Trophoblast cell (in vitro differentiated cells and primary cell): ENCODE data around the gene UMPS.
A peak's percentile ranks its signal among the peaks of the same experiment; 100 is the strongest.

Experiments
- DNase-seq, 2 donors: peaks; one replicate each; pipeline ENCODE4 v3.0.0-alpha.2; 2016
- H2AFZ ChIP-seq: 2 replicates; pipeline ENCODE4 v1.6.1; 2013; ENCODE audit warnings: low read length, moderate library complexity, mild to moderate bottlenecking; ENCODE audit not compliant: insufficient read depth, poor library complexity
- H2AK5ac ChIP-seq: 2 replicates; pipeline ENCODE4 v1.6.1; 2013; ENCODE audit warnings: mild to moderate bottlenecking, low read length
- H2BK120ac ChIP-seq: 2 replicates; pipeline ENCODE4 v1.6.1; 2013; ENCODE audit warnings: low read length, mild to moderate bottlenecking, moderate library complexity; ENCODE audit not compliant: insufficient read depth, poor library complexity
- H2BK12ac ChIP-seq: 2 replicates; pipeline ENCODE4 v1.6.1; 2013; ENCODE audit warnings: mild to moderate bottlenecking, low read length, moderate library complexity
- H2BK5ac ChIP-seq: 2 replicates; pipeline ENCODE4 v1.6.1; 2013; ENCODE audit warnings: low read length, low read depth, moderate library complexity, mild to moderate bottlenecking; ENCODE audit not compliant: poor library complexity
- H3K14ac ChIP-seq: 2 replicates; pipeline ENCODE4 v1.6.1; 2013; ENCODE audit warnings: mild to moderate bottlenecking, low read length
- H3K18ac ChIP-seq: 2 replicates; pipeline ENCODE4 v1.6.1; 2013; ENCODE audit warnings: mild to moderate bottlenecking, low read length
- H3K23ac ChIP-seq: 2 replicates; pipeline ENCODE4 v1.6.1; 2013; ENCODE audit warnings: low read length
- H3K27ac ChIP-seq: 2 replicates; pipeline ENCODE4 v1.5.1; 2013; ENCODE audit warnings: low read depth, mild to moderate bottlenecking, inconsistent platforms, low read length, moderate library complexity
- H3K27me3 ChIP-seq: 2 replicates; pipeline ENCODE4 v1.6.1; 2013; ENCODE audit warnings: inconsistent platforms, mild to moderate bottlenecking, low read length, moderate library complexity; ENCODE audit not compliant: insufficient read depth
- H3K36me3 ChIP-seq, 2 experiments: 1 replicate in 1 of 2; 2 replicates in 1 of 2; pipeline ENCODE4 v1.6.1; 2013; ENCODE audit warnings: low read length in 2 of 2, mild to moderate bottlenecking in 2 of 2, moderate library complexity in 1 of 2; ENCODE audit not compliant: insufficient read depth in 2 of 2, control insufficient read depth in 1 of 2
- H3K4ac ChIP-seq: 2 replicates; pipeline ENCODE4 v1.6.1; 2013; ENCODE audit warnings: low read depth, mild to moderate bottlenecking, low read length, moderate library complexity
- H3K4me1 ChIP-seq, 2 experiments: 1 replicate in 1 of 2; 2 replicates in 1 of 2; pipeline ENCODE4 v1.6.1; 2013; ENCODE audit warnings: low read length in 2 of 2, mild to moderate bottlenecking in 2 of 2, moderate library complexity in 1 of 2; ENCODE audit not compliant: insufficient read depth in 2 of 2, control insufficient read depth in 1 of 2
- H3K4me2 ChIP-seq: 2 replicates; pipeline ENCODE4 v1.6.1; 2013; ENCODE audit warnings: inconsistent platforms, mild to moderate bottlenecking, low read length, moderate library complexity
- H3K4me3 ChIP-seq: 2 replicates; pipeline ENCODE4 v1.5.1; 2013; ENCODE audit warnings: mild to moderate bottlenecking, low read depth, low read length, inconsistent platforms
- H3K79me1 ChIP-seq: one replicate; pipeline ENCODE4 v1.6.1; 2013; ENCODE audit warnings: low read length
- H3K79me2 ChIP-seq: 2 replicates; pipeline ENCODE4 v1.6.1; 2013; ENCODE audit warnings: low read length, mild to moderate bottlenecking; ENCODE audit not compliant: control insufficient read depth, insufficient read depth, poor library complexity
- H3K9ac ChIP-seq: 2 replicates; pipeline ENCODE4 v1.6.1; 2013; ENCODE audit warnings: mild to moderate bottlenecking, low read length
- H3K9me3 ChIP-seq: 2 replicates; pipeline ENCODE4 v1.6.1; 2013; ENCODE audit warnings: low read depth, mild to moderate bottlenecking, control low read depth, inconsistent platforms, low read length; ENCODE audit not compliant: insufficient read depth
- H4K12ac ChIP-seq: 2 replicates; pipeline ENCODE4 v1.6.1; 2013; ENCODE audit warnings: low read depth, mild to moderate bottlenecking, low read length, moderate library complexity
- H4K8ac ChIP-seq: 2 replicates; pipeline ENCODE4 v1.6.1; 2013; ENCODE audit warnings: low read depth, mild to moderate bottlenecking, low read length, moderate library complexity
- H4K91ac ChIP-seq: one replicate; pipeline ENCODE4 v1.6.1; 2013; ENCODE audit warnings: low read depth, mild to moderate bottlenecking, low read length, moderate library complexity
- WGBS: extraction: QIAGEN DNeasy Blood & Tissue Kit; methylation state at CpG from one replicate; pipeline ENCODE4 v1.1.7; 2013; ENCODE audit warnings: missing lambda C conversion rate; ENCODE audit not compliant: insufficient read length, insufficient coverage; ENCODE audit errors: extremely low coverage; 5-methylcytosine and 5-hydroxymethylcytosine counted together

The UMPS gene

GRCh38 chr3:124773351-124774326 is 43.4 kb downstream of the UMPS start:
- peak overlapping the region; percentile 97 for H4K91ac ChIP-seq
- no peak overlapping the region for H3K4me3 ChIP-seq
- no CpG with 5 or more reads among the region's 17 CpGs for WGBS
- no peaks in the 10 kb centered on the region for H3K9me3 ChIP-seq
- H2BK120ac ChIP-seq, result peak overlapping the region; percentile 97
- peak overlapping the region; percentile 98 for H3K27ac ChIP-seq
- H2AK5ac ChIP-seq, result peak overlapping the region; percentile 99
- H4K8ac ChIP-seq, result peak overlapping the region; percentile 24
- peak overlapping the region; percentile 54 for H2AFZ ChIP-seq
- H3K36me3 ChIP-seq, result peaks cover 26 to 35% of the 10 kb centered on the region in 2 experiments
- H3K27me3 ChIP-seq, result no peaks in the 10 kb centered on the region
- H3K18ac ChIP-seq, result peak overlapping the region; percentile 94
- peaks cover 61% of the 10 kb centered on the region for H3K79me1 ChIP-seq
- no peak overlapping the region for H3K23ac ChIP-seq
- H3K14ac ChIP-seq, result peak overlapping the region; percentile 44
- peak overlapping the region; percentile 65 for H2BK5ac ChIP-seq
- no peak for DNase-seq
- H3K79me2 ChIP-seq, result peaks cover 20% of the 10 kb centered on the region
- H3K9ac ChIP-seq, result no peak overlapping the region
- H3K4me2 ChIP-seq, result no peak overlapping the region
- peak overlapping the region; percentile 29 for H4K12ac ChIP-seq
- H3K4me1 ChIP-seq, result peaks cover 51 to 63% of the 10 kb centered on the region in 2 experiments
- H2BK12ac ChIP-seq, result peak overlapping the region; percentile 85
- peak overlapping the region; percentile 77 for H3K4ac ChIP-seq

DNA sequence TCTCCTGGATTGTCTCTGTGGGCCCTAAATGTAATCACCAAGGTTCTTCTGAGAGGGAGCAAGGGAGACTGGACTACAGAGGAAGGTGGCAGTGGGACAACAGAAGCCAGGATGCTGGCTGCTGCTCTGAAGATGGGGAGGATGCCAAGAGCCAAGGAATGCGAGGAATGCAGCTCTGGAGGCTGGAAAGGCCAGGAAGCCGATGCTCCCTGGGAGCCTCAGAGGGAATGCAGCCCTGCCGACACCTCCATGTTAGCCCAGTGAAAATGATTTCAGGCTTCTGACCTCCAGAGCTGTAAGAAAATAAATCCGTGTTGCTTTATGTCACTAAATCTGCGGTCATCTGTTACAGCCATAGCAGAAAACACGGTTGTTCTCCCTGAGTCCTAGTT is 44.1 kb downstream of the UMPS start:
- H2AK5ac ChIP-seq, result no peak overlapping the region
- H3K14ac ChIP-seq, result peak overlapping the region; percentile 18
- peak overlapping the region; percentile 97 for H2BK120ac ChIP-seq
- H3K27ac ChIP-seq, result peak overlapping the region; percentile 98
- H2BK12ac ChIP-seq, result peak overlapping the region; percentile 55
- H3K4ac ChIP-seq, result no peak overlapping the region
- H3K23ac ChIP-seq, result no peak overlapping the region
- H2AFZ ChIP-seq, result no peak overlapping the region
- no CpG with 5 or more reads among the region's 6 CpGs for WGBS
- H4K91ac ChIP-seq, result peak overlapping the region; percentile 60
- DNase-seq, result peak; percentile 41 to 65
- H3K36me3 ChIP-seq, result peaks cover 29 to 36% of the 10 kb centered on the region in 2 experiments
- H4K12ac ChIP-seq, result no peak overlapping the region
- H3K27me3 ChIP-seq, result no peaks in the 10 kb centered on the region
- peak overlapping the region; percentile 81 for H2BK5ac ChIP-seq
- H3K4me3 ChIP-seq, result no peak overlapping the region
- peaks cover 61% of the 10 kb centered on the region for H3K79me1 ChIP-seq
- peak overlapping the region; percentile 24 for H3K4me2 ChIP-seq
- H3K18ac ChIP-seq, result peak overlapping the region; percentile 2
- peaks cover 44 to 62% of the 10 kb centered on the region in 2 experiments for H3K4me1 ChIP-seq
- no peak overlapping the region for H3K9ac ChIP-seq
- H4K8ac ChIP-seq, result peak overlapping the region; percentile 7
- peaks cover 21% of the 10 kb centered on the region for H3K79me2 ChIP-seq
- no peaks in the 10 kb centered on the region for H3K9me3 ChIP-seq

- Histone ChIP-seq H3K4ac (no peak overlapping the region), H3K18ac (peak overlapping the region; percentile 56), H4K8ac (peak overlapping the region; percentile 7), H3K9me3 (no peaks in the 10 kb centered on the region), H2BK12ac (peak overlapping the region; percentile 55), H3K79me1 (peaks cover 62% of the 10 kb centered on the region), H4K91ac (peak overlapping the region; percentile 60), H3K4me2 (peak overlapping the region; percentile 24), H2AK5ac (peak overlapping the region; percentile 47), H2BK120ac (peak overlapping the region; percentile 55), H3K4me3 (peak overlapping the region; percentile 13), H2BK5ac (peak overlapping the region; percentile 81), H3K9ac (no peak overlapping the region), H3K27ac (peak overlapping the region; percentile 98), H4K12ac (no peak overlapping the region), H3K27me3 (no peaks in the 10 kb centered on the region), H3K4me1 (peaks cover 43 to 61% of the 10 kb centered on the region in 2 experiments), H3K23ac (peak overlapping the region; percentile 28), H2AFZ (no peak overlapping the region), H3K79me2 (peaks cover 24% of the 10 kb centered on the region), H3K36me3 (peaks cover 30 to 36% of the 10 kb centered on the region in 2 experiments), H3K14ac (peak overlapping the region; percentile 43)
- no peak for DNase-seq
- 100% methylated on average over 2 of the region's 7 CpGs for WGBS
Measured at GRCh38 chr3:124774841-124775402, 44.7 kb downstream of the UMPS start.

DNA sequence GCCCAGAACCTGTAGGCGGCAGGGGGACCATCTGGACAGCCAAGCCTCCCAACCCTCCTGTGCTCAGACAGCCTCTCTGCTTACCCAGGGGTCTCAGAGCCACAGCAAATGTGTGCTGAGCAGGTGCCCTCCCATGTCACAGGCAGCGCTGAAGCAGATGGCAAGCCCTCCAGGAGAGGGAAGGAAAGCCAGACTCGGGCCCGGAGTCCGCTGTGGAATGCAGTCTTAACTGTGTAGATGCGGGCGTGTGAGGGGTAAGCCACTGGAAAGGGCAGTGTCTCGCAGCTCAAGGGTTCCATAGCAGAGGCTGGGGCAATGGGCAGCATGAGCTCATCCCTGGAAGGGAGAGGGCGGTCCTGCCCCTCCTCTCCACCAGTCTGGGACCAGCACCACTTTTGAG is 45.6 kb downstream of the UMPS start:
- H2BK120ac ChIP-seq, result peak overlapping the region; percentile 44
- peaks cover 45 to 63% of the 10 kb centered on the region in 2 experiments for H3K4me1 ChIP-seq
- no peaks in the 10 kb centered on the region for H3K27me3 ChIP-seq
- no peak overlapping the region for H3K27ac ChIP-seq
- H2BK5ac ChIP-seq, result no peak overlapping the region
- no peak overlapping the region for H2AFZ ChIP-seq
- H3K4me2 ChIP-seq, result no peak overlapping the region
- H4K91ac ChIP-seq, result peak overlapping the region; percentile 44
- H3K14ac ChIP-seq, result peak overlapping the region; percentile 40
- H3K4ac ChIP-seq, result peak overlapping the region; percentile 35
- H3K4me3 ChIP-seq, result no peak overlapping the region
- H3K9me3 ChIP-seq, result no peaks in the 10 kb centered on the region
- peak overlapping the region; percentile 55 for H4K8ac ChIP-seq
- no peak overlapping the region for H3K9ac ChIP-seq
- H4K12ac ChIP-seq, result no peak overlapping the region
- peak overlapping the region; percentile 9 for H3K18ac ChIP-seq
- peaks cover 64% of the 10 kb centered on the region for H3K79me1 ChIP-seq
- WGBS, result no CpG with 5 or more reads among the region's 9 CpGs
- peaks cover 22% of the 10 kb centered on the region for H3K79me2 ChIP-seq
- no peak overlapping the region for H3K23ac ChIP-seq
- H2BK12ac ChIP-seq, result peak overlapping the region; percentile 5
- peak overlapping the region; percentile 69 for H2AK5ac ChIP-seq
- DNase-seq, result peak; percentile 34 to 68
- H3K36me3 ChIP-seq, result peaks cover 30 to 36% of the 10 kb centered on the region in 2 experiments
